HUES64 (cell line): Measurements from ENCODE around the gene CMTM7.
A peak's percentile ranks its signal among the peaks of the same experiment; 100 is the strongest.
"Not testable (repeated sequence)": the region's sequence is repeated elsewhere in the genome, so short reads cannot be mapped to it uniquely, and the experiment has no call there.

Source experiments
- H3K27ac ChIP-seq: 2 replicates; pipeline ENCODE4 v1.7.0; 2013; ENCODE audit warnings: low read depth, low read length, inconsistent platforms
- H3K27me3 ChIP-seq: 2 replicates; pipeline ENCODE4 v1.6.1; 2013; ENCODE audit warnings: mild to moderate bottlenecking, low read length; ENCODE audit not compliant: insufficient read depth
- H3K36me3 ChIP-seq: 2 replicates; pipeline ENCODE4 v1.6.1; 2013; ENCODE audit warnings: mild to moderate bottlenecking, low read length; ENCODE audit not compliant: insufficient read depth
- H3K4me1 ChIP-seq: 2 replicates; pipeline ENCODE4 v1.6.1; 2013; ENCODE audit warnings: mild to moderate bottlenecking, low read length, moderate library complexity; ENCODE audit not compliant: insufficient read depth
- H3K4me3 ChIP-seq: 2 replicates; pipeline ENCODE4 v1.5.1; 2013; ENCODE audit warnings: mild to moderate bottlenecking, low read length, moderate library complexity
- H3K9ac ChIP-seq: 2 replicates; pipeline ENCODE4 v1.6.1; 2013; ENCODE audit warnings: mild to moderate bottlenecking, low read depth, low read length
- H3K9me3 ChIP-seq: 2 replicates; pipeline ENCODE4 v1.6.1; 2013; ENCODE audit warnings: low read depth, low read length; ENCODE audit not compliant: insufficient read depth
- WGBS: fragments of 150-250, 120-280 bp; methylation state at CpG from one replicate; pipeline ENCODE4 v1.1.7; 2013; ENCODE audit warnings: missing lambda C conversion rate; 5-methylcytosine and 5-hydroxymethylcytosine counted together

CMTM7 gene

GRCh38 chr3:32455609-32456428 lies 64.2 kb downstream of the CMTM7 start:
- H3K9ac ChIP-seq, result no peak overlapping the region
- WGBS, result 92% methylated on average over 15 of the region's 15 CpGs
- H3K4me3 ChIP-seq, result no peak overlapping the region
- no peaks in the 10 kb centered on the region for H3K36me3 ChIP-seq
- no peaks in the 10 kb centered on the region for H3K9me3 ChIP-seq
- H3K27me3 ChIP-seq, result no peaks in the 10 kb centered on the region
- H3K4me1 ChIP-seq, result peaks cover 16% of the 10 kb centered on the region
- no peak overlapping the region for H3K27ac ChIP-seq

- Histone ChIP-seq H3K4me1 (peaks cover 22% of the 10 kb centered on the region), H3K9me3 (no peaks in the 10 kb centered on the region), H3K27ac (no peak overlapping the region), H3K9ac (no peak overlapping the region), H3K4me3 (no peak overlapping the region), H3K36me3 (no peaks in the 10 kb centered on the region), H3K27me3 (no peaks in the 10 kb centered on the region)
- 84% methylated on average over 11 of the region's 11 CpGs for WGBS
Measured at GRCh38 chr3:32456429-32457130, 64.9 kb downstream of the CMTM7 start.

GRCh38 chr3:32457971-32458471 lies 66.4 kb downstream of the CMTM7 start:
- Histone ChIP-seq H3K9ac (no peak overlapping the region), H3K27me3 (no peaks in the 10 kb centered on the region), H3K27ac (no peak overlapping the region), H3K36me3 (no peaks in the 10 kb centered on the region), H3K4me1 (peaks cover 29% of the 10 kb centered on the region), H3K4me3 (no peak overlapping the region), H3K9me3 (no peaks in the 10 kb centered on the region)
- 92% methylated on average over 9 of the region's 9 CpGs for WGBS

- Histone ChIP-seq H3K4me3 (no peak overlapping the region), H3K9ac (0 out of 2 replicates have a peak overlapping the region, but pooled peaks have one; percentile 45)
- 80% methylated on average over 1 of the region's 5 CpGs for WGBS
Measured at GRCh38 chr3:32459450-32459849, 67.8 kb downstream of the CMTM7 start.

GRCh38 chr3:32460031-32460749 lies 68.5 kb downstream of the CMTM7 start:
- Histone ChIP-seq H3K27ac (peak overlapping the region; percentile 83), H3K9ac (peak overlapping the region; percentile 45), H3K9me3 (no peaks in the 10 kb centered on the region), H3K4me1 (peaks cover 25% of the 10 kb centered on the region), H3K4me3 (peak overlapping the region; percentile 42), H3K36me3 (no peaks in the 10 kb centered on the region), H3K27me3 (no peaks in the 10 kb centered on the region)
- 17% methylated on average over 15 of the region's 15 CpGs for WGBS

More at GRCh38 chr3:32459450-32459849, 67.8 kb downstream of the CMTM7 start:
- H3K27ac ChIP-seq, result peak overlapping the region; percentile 71
- no peaks in the 10 kb centered on the region for H3K36me3 ChIP-seq
- no peaks in the 10 kb centered on the region for H3K9me3 ChIP-seq
- no peaks in the 10 kb centered on the region for H3K27me3 ChIP-seq
- peaks cover 28% of the 10 kb centered on the region for H3K4me1 ChIP-seq

- Histone ChIP-seq H3K4me1 (peaks cover 25% of the 10 kb centered on the region), H3K4me3 (peak overlapping the region; percentile 42), H3K9ac (peak overlapping the region; percentile 45), H3K27ac (peak overlapping the region; percentile 83)
- not testable (repeated sequence) for H3K9me3 ChIP-seq, H3K36me3 ChIP-seq, H3K27me3 ChIP-seq
- WGBS, result 39% methylated on average over 10 of the region's 10 CpGs
Measured at GRCh38 chr3:32460817-32461496, 69.3 kb downstream of the CMTM7 start.

GRCh38 chr3:32462191-32462986 lies 70.7 kb downstream of the CMTM7 start:
- H3K9me3 ChIP-seq, H3K27me3 ChIP-seq, H3K27ac ChIP-seq, H3K9ac ChIP-seq, H3K36me3 ChIP-seq, H3K4me3 ChIP-seq: not testable (repeated sequence)
- peaks cover 25% of the 10 kb centered on the region for H3K4me1 ChIP-seq
- WGBS, result 67% methylated on average over 8 of the region's 9 CpGs

- not testable (repeated sequence) for H3K27me3 ChIP-seq, H3K9me3 ChIP-seq, H3K4me3 ChIP-seq, H3K9ac ChIP-seq, H3K27ac ChIP-seq, H3K36me3 ChIP-seq
- WGBS, result 94% methylated on average over 7 of the region's 7 CpGs
- H3K4me1 ChIP-seq, result peaks cover 25% of the 10 kb centered on the region
Measured at GRCh38 chr3:32463415-32463814, 71.8 kb downstream of the CMTM7 start.

GRCh38 chr3:32464726-32465125 lies 73.1 kb downstream of the CMTM7 start:
- H3K36me3 ChIP-seq, H3K4me3 ChIP-seq, H3K27ac ChIP-seq, H3K27me3 ChIP-seq, H3K9me3 ChIP-seq, H3K9ac ChIP-seq: not testable (repeated sequence)
- WGBS, result 91% methylated on average over 7 of the region's 7 CpGs
- H3K4me1 ChIP-seq, result peaks cover 22% of the 10 kb centered on the region

GRCh38 chr3:32466808-32467207 lies 75.2 kb downstream of the CMTM7 start:
- not testable (repeated sequence) for H3K4me3 ChIP-seq, H3K27ac ChIP-seq, H3K27me3 ChIP-seq, H3K36me3 ChIP-seq, H3K9me3 ChIP-seq, H3K4me1 ChIP-seq, H3K9ac ChIP-seq
- 90% methylated on average over 6 of the region's 6 CpGs for WGBS
